Measurements from ENCODE around the gene TP73.
"Not testable (repeated sequence)": the region's sequence is repeated elsewhere in the genome, so short reads cannot be mapped to it uniquely, and the experiment has no call there.

TP73 gene

GRCh38 chr1:3747903-3748302 is 95.6 kb downstream of the TP73 start:
- H3K4me3 ChIP-seq (ENCODE audit: low read depth, low read length) = peak overlapping the region; percentile 60
- no peak for DNase-seq (ENCODE audit: low read depth, low spot score)
- no peak for TF ChIP-seq CTCF (IDR thresholded peaks at IDR 0.05; ENCODE audit: low read depth, low read length)
- in situ Hi-C loops (cut with HindIII; ENCODE audit: low sequenced_read_pairs) = no loop called here

GRCh38 chr1:3748316-3748900 is 96.1 kb downstream of the TP73 start:
- in situ Hi-C loops (cut with HindIII; ENCODE audit: low sequenced_read_pairs); H3K4me3 ChIP-seq (ENCODE audit: low read depth, low read length): not testable (repeated sequence)

DNA sequence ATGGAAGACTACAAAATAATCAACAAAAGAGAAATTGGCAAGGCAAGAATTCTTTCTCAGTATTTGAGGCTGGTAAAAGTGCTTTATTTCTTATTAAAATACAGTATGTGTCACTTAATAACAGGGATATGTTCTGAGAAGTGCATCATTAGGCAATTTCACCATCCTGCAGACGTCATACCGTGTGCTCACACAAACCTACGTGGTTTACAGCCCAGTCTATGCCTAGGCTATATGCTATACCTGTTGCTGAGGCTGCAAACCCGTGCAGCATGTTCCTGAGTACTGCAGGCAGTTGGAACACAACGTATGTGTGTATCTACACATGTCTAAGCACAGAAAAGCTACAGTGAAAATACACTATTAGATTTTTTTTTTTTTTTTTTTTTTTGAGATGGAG is 97.2 kb downstream of the TP73 start:
- DNase-seq (ENCODE audit: low read depth, low spot score) = no peak
- no peak overlapping the region for H3K4me3 ChIP-seq (ENCODE audit: low read depth, low read length)
- TF ChIP-seq CTCF (IDR thresholded peaks at IDR 0.05; ENCODE audit: low read depth, low read length) = no peak
- in situ Hi-C loops (cut with HindIII; ENCODE audit: low sequenced_read_pairs) = no loop called here

More at GRCh38 chr1:3748316-3748900, 96.1 kb downstream of the TP73 start:
- not testable (repeated sequence) for DNase-seq (ENCODE audit: low read depth, low spot score)

DNA sequence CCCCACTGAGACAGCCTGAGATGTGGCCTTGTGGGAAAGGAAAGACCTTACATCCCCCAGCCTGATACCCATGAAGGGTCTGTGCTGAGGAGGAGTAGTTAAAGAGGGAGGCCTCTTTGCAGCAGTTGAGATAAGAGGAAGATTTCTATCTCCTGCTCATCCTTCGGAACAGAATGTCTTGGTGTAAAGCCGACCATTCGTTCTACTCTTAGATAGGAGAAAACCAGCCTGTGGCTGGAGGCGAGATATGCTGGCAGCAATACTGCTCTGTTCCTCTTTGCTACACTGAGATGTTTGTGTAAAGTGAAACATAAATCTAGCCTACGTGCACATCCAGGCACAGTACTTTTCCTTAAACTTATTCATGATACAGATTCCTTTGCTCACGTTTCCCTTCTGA is 98.4 kb downstream of the TP73 start:
- no peak overlapping the region for H3K4me3 ChIP-seq (ENCODE audit: low read depth, low read length)
- no peak for DNase-seq (ENCODE audit: low read depth, low spot score)
- TF ChIP-seq CTCF (IDR thresholded peaks at IDR 0.05; ENCODE audit: low read depth, low read length) = no peak
- in situ Hi-C loops (cut with HindIII; ENCODE audit: low sequenced_read_pairs) = no loop called here

DNA sequence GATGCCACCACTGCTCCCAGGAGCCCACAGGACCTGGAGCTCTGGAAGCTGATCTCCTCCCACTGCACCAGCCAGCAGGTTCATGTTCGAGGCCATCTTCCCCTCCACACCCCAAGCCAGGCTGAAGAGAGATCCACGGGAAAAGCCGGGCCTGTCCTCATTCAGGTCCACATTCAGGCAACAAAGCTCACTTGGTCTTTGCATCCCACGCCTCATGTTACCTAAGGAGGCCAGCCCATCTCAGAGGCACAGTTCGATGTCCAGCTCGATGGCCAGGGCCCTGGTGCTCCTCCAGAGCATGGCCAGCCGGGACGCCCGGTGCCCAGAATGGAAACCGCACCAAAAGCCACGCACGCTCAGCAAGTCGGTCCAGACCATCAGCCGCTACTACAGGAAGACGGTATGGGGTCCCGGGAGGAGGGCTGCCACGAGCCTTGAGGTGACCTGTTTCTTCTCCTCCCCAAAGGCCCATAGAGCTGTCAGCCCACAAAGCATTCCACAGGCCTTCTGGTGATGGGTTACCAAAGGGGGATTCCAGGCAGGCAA is 100.2 kb downstream of the TP73 start, which contains the start of gene CCDC27:
Gene CCDC27 (plus strand): TSS at position 51 of the 546 bp plus-strand sequence. CDS start 32 bp downstream, at position 83.
- no peak within 1 kb of the TSS for H3K4me3 ChIP-seq (ENCODE audit: low read depth, low read length)
- no peak for TF ChIP-seq CTCF (IDR thresholded peaks at IDR 0.05; ENCODE audit: low read depth, low read length)

DNA sequence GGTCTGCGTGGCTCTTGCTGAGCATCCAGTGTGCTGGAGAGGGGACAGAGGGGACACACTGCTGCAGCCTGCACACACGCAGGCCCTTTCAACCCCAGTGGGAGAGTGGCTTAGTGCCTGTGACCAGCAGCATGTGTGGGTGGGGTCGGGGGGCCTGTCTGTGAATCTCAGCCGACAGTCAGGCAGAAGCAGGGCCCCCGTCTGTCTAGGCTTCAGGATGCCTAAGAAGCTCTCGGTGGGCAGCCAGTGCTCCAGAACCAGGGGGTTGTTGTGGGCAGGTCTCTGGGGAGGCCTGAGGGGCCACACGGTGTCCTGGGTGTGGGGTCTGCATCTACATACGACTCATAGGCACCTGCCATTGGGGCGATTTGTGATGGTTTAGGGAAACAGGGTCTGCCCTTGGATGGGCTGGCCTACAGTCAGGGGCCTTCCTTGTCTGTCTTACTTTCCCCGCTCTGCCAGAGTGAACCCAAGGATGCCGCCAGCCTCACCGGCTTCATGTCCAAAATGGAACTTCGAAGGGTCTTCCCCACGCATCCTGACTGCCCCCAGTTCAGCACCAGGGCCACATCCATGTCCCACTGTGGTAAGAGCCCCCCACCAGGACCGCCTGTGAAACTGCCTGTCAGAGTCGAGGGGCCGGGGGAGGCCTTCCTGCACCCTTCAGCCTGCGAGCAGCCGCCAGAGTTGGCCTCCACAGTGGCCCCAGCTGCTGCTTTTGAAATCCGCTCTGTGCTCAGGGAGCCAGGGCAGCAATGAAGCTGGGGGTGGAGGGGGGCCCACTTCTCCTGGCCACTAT is 101.5 kb downstream of the TP73 start:
- in situ Hi-C loops (cut with HindIII; ENCODE audit: low sequenced_read_pairs) = no loop called here
- H3K4me3 ChIP-seq (ENCODE audit: low read depth, low read length) = no peak overlapping the region
- TF ChIP-seq CTCF (IDR thresholded peaks at IDR 0.05; ENCODE audit: low read depth, low read length) = no peak
- no peak for DNase-seq (ENCODE audit: low read depth, low spot score)

More for the DNA sequence above, 100.2 kb downstream of the TP73 start, which contains the start of gene CCDC27:
- in situ Hi-C loops (cut with HindIII; ENCODE audit: low sequenced_read_pairs) = no loop called here
- DNase-seq (ENCODE audit: low read depth, low spot score) = no peak

- no peak for DNase-seq (ENCODE audit: low read depth, low spot score)
- H3K4me3 ChIP-seq (ENCODE audit: low read depth, low read length) = no peak overlapping the region
- no peak for TF ChIP-seq CTCF (IDR thresholded peaks at IDR 0.05; ENCODE audit: low read depth, low read length)
- in situ Hi-C loops (cut with HindIII; ENCODE audit: low sequenced_read_pairs) = no loop called here
These were observed 104.1 kb downstream of the TP73 start for GRCh38 chr1:3756394-3756793.
